HG02938 (cell line): ENCODE measurements around the gene PREX1.
A peak's percentile ranks its signal among the peaks of the same experiment; 100 is the strongest.

Source experiments
- ATAC-seq: cut with Tn5 transposase; IDR thresholded peaks from one replicate; pipeline ENCODE4 v1.9.1; 2021; ENCODE audit warnings: mild to moderate bottlenecking, moderate library complexity; ENCODE audit not compliant: unreplicated experiment

PREX1 gene

GRCh38 chr20:48797275-48797825 is 30.4 kb downstream of the PREX1 start:
- no peak for ATAC-seq

- ATAC-seq, result no peak
These were observed 32.1 kb downstream of the PREX1 start for GRCh38 chr20:48795732-48796131.

- ATAC-seq, result no peak
These were observed 32.9 kb downstream of the PREX1 start for GRCh38 chr20:48794816-48795457.

GRCh38 chr20:48794360-48794759 is 33.4 kb downstream of the PREX1 start:
- no peak for ATAC-seq

GRCh38 chr20:48793776-48794175 is 34.0 kb downstream of the PREX1 start:
- no peak for ATAC-seq

GRCh38 chr20:48791666-48792071 is 36.1 kb downstream of the PREX1 start:
- ATAC-seq, result no peak

- no peak for ATAC-seq
These were observed 36.8 kb downstream of the PREX1 start for GRCh38 chr20:48791014-48791413.

GRCh38 chr20:48790473-48791003 is 37.3 kb downstream of the PREX1 start:
- ATAC-seq, result no peak

- ATAC-seq, result no peak
These were observed 37.9 kb downstream of the PREX1 start for GRCh38 chr20:48789781-48790472.

- ATAC-seq, result peak; percentile 30
These were observed 38.6 kb downstream of the PREX1 start for GRCh38 chr20:48789185-48789668.

GRCh38 chr20:48788486-48789072 is 39.2 kb downstream of the PREX1 start:
- ATAC-seq, result peak; percentile 43

- ATAC-seq, result no peak
These were observed 39.9 kb downstream of the PREX1 start for GRCh38 chr20:48787861-48788375.

- no peak for ATAC-seq
These were observed 40.7 kb downstream of the PREX1 start for GRCh38 chr20:48786951-48787705.

GRCh38 chr20:48785801-48786200 is 42.0 kb downstream of the PREX1 start:
- ATAC-seq, result no peak

- ATAC-seq, result no peak
These were observed 42.5 kb downstream of the PREX1 start for GRCh38 chr20:48785256-48785655.

- no peak for ATAC-seq
These were observed 43.5 kb downstream of the PREX1 start for GRCh38 chr20:48784273-48784641.

GRCh38 chr20:48783533-48784272 is 44.1 kb downstream of the PREX1 start:
- no peak for ATAC-seq

GRCh38 chr20:48782901-48783308 is 44.9 kb downstream of the PREX1 start:
- no peak for ATAC-seq

GRCh38 chr20:48782053-48782452 is 45.7 kb downstream of the PREX1 start:
- ATAC-seq, result no peak

GRCh38 chr20:48781634-48782033 is 46.2 kb downstream of the PREX1 start:
- no peak for ATAC-seq
